ENCODE data around the gene BUD13. TPM values are rescaled to one million over a fixed set of nuclear protein-coding genes. Genes with fewer than 3 reads are reported as not detected.
A peak's percentile ranks its signal among the peaks of the same experiment; 100 is the strongest.

Gene BUD13
- total and polyA plus RNA-seq, 2 of the 13 experiments (the other 11 are each of a cell fraction or from before 2014, with no cell fraction given), result 13.3 to 25.9 TPM

DNA sequence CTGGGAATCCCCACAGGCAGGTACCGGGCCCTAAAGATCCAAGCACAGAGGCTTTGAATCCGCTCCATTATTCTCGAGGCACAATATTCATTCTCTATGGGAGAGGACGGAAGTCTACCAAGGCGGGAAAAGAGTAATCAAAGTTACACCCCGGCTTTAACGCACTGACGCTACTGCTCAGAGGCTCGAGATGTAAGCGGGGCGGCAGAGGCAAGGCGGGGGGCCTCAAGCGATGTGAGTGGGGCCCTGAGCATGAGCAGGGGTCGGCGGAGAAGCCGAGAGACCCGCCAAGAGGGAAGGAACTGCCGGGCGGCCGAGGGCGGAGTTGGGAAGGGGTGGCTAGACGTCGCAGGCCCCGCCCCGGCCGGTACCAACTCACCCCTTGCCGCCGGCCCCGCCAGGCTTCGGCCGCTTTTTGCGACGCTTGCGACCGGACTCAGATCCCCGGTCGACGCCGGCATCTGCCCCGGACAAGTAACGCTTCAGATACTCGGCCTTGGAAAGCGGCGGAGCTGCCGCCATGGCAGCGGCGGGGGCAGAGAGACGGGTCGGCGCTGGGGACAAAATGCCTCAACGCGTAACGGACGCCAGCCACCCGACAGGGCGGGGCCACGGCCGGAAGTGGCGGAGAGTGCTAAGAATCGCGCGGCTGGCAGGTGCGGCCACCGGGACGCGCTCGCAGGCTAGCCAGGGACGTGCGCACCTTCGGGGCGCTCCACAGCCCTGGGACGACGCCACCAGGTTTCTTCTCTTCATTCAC is at the start of gene BUD13 (continued):
- TF ChIP-seq, protein P1, sequence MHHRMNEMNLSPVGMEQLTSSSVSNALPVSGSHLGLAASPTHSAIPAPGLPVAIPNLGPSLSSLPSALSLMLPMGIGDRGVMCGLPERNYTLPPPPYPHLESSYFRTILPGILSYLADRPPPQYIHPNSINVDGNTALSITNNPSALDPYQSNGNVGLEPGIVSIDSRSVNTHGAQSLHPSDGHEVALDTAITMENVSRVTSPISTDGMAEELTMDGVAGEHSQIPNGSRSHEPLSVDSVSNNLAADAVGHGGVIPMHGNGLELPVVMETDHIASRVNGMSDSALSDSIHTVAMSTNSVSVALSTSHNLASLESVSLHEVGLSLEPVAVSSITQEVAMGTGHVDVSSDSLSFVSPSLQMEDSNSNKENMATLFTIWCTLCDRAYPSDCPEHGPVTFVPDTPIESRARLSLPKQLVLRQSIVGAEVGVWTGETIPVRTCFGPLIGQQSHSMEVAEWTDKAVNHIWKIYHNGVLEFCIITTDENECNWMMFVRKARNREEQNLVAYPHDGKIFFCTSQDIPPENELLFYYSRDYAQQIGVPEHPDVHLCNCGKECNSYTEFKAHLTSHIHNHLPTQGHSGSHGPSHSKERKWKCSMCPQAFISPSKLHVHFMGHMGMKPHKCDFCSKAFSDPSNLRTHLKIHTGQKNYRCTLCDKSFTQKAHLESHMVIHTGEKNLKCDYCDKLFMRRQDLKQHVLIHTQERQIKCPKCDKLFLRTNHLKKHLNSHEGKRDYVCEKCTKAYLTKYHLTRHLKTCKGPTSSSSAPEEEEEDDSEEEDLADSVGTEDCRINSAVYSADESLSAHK (CRISPR knock-in tag; IDR thresholded peaks at IDR 0.05; ENCODE audit: borderline replicate concordance), result no peak
- TF ChIP-seq ZNF644 (CRISPR knock-in tag; IDR thresholded peaks at IDR 0.05; ENCODE audit: low read depth) (no peak), KLF12 (CRISPR knock-in tag; IDR thresholded peaks at IDR 0.05; ENCODE audit: borderline replicate concordance) (peak; percentile 94; the same call in 1 of the 2 replicates), CENPT (CRISPR knock-in tag; IDR thresholded peaks at IDR 0.05; ENCODE audit: low read depth) (0 out of 2 replicates have a peak, but pooled peaks have one; percentile 34), MAF1 (CRISPR knock-in tag; IDR thresholded peaks at IDR 0.05; ENCODE audit: borderline replicate concordance) (peak; percentile 86; the same call in 1 of the 2 replicates), ZNF570 (CRISPR knock-in tag; IDR thresholded peaks at IDR 0.05; ENCODE audit: borderline replicate concordance) (0 out of 2 replicates have a peak, but pooled peaks have one; percentile 82), SRSF9 (IDR thresholded peaks at IDR 0.05; ENCODE audit: borderline replicate concordance, insufficient read depth, low read depth, low read length, poor library complexity, severe bottlenecking) (no peak), ZFYVE20 (CRISPR knock-in tag; IDR thresholded peaks at IDR 0.05; ENCODE audit: borderline replicate concordance, low read depth) (no peak), GTF3A (CRISPR knock-in tag; conservative IDR thresholded peaks at IDR 0.05) (peak; percentile 91; the same call in 1 of the 2 replicates), ZNF136 (CRISPR knock-in tag; IDR thresholded peaks at IDR 0.05; ENCODE audit: low read depth) (no peak), KMT2B (CRISPR knock-in tag; IDR thresholded peaks at IDR 0.05) (peak; percentile 99), RFX5 (IDR thresholded peaks at IDR 0.05; ENCODE audit: low read depth, low read length) (no peak)
- TF ChIP-seq, protein P2, sequence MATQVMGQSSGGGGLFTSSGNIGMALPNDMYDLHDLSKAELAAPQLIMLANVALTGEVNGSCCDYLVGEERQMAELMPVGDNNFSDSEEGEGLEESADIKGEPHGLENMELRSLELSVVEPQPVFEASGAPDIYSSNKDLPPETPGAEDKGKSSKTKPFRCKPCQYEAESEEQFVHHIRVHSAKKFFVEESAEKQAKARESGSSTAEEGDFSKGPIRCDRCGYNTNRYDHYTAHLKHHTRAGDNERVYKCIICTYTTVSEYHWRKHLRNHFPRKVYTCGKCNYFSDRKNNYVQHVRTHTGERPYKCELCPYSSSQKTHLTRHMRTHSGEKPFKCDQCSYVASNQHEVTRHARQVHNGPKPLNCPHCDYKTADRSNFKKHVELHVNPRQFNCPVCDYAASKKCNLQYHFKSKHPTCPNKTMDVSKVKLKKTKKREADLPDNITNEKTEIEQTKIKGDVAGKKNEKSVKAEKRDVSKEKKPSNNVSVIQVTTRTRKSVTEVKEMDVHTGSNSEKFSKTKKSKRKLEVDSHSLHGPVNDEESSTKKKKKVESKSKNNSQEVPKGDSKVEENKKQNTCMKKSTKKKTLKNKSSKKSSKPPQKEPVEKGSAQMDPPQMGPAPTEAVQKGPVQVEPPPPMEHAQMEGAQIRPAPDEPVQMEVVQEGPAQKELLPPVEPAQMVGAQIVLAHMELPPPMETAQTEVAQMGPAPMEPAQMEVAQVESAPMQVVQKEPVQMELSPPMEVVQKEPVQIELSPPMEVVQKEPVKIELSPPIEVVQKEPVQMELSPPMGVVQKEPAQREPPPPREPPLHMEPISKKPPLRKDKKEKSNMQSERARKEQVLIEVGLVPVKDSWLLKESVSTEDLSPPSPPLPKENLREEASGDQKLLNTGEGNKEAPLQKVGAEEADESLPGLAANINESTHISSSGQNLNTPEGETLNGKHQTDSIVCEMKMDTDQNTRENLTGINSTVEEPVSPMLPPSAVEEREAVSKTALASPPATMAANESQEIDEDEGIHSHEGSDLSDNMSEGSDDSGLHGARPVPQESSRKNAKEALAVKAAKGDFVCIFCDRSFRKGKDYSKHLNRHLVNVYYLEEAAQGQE (IDR thresholded peaks at IDR 0.05; ENCODE audit: borderline replicate concordance in 1 of 2, low read depth in 1 of 2, low read length in 2 of 2), result peak in 1 of 2 experiments; percentile 74; a peak in 1 of 4 replicates
- TF ChIP-seq, protein P3, sequence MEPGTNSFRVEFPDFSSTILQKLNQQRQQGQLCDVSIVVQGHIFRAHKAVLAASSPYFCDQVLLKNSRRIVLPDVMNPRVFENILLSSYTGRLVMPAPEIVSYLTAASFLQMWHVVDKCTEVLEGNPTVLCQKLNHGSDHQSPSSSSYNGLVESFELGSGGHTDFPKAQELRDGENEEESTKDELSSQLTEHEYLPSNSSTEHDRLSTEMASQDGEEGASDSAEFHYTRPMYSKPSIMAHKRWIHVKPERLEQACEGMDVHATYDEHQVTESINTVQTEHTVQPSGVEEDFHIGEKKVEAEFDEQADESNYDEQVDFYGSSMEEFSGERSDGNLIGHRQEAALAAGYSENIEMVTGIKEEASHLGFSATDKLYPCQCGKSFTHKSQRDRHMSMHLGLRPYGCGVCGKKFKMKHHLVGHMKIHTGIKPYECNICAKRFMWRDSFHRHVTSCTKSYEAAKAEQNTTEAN (CRISPR knock-in tag; conservative IDR thresholded peaks at IDR 0.05), result no peak; the same call in none of the 2 replicates
- TF ChIP-seq, protein P4, sequence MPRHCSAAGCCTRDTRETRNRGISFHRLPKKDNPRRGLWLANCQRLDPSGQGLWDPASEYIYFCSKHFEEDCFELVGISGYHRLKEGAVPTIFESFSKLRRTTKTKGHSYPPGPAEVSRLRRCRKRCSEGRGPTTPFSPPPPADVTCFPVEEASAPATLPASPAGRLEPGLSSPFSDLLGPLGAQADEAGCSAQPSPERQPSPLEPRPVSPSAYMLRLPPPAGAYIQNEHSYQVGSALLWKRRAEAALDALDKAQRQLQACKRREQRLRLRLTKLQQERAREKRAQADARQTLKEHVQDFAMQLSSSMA (CRISPR knock-in tag; IDR thresholded peaks at IDR 0.05), result 0 out of 2 replicates have a peak, but pooled peaks have one; percentile 63
- TF ChIP-seq, protein P5, sequence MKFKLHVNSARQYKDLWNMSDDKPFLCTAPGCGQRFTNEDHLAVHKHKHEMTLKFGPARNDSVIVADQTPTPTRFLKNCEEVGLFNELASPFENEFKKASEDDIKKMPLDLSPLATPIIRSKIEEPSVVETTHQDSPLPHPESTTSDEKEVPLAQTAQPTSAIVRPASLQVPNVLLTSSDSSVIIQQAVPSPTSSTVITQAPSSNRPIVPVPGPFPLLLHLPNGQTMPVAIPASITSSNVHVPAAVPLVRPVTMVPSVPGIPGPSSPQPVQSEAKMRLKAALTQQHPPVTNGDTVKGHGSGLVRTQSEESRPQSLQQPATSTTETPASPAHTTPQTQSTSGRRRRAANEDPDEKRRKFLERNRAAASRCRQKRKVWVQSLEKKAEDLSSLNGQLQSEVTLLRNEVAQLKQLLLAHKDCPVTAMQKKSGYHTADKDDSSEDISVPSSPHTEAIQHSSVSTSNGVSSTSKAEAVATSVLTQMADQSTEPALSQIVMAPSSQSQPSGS (CRISPR knock-in tag; IDR thresholded peaks at IDR 0.05), result peak; percentile 82

All from HepG2 (cell line).